GM19463 (cell line): ENCODE measurements around the gene PC.

Source experiments
- ATAC-seq: cut with Tn5 transposase; IDR thresholded peaks from one replicate; pipeline ENCODE4 v1.9.1; 2021; ENCODE audit warnings: mild to moderate bottlenecking, moderate library complexity; ENCODE audit not compliant: unreplicated experiment

The PC gene

GRCh38 chr11:66958956-66959274 lies 732 bp upstream of the PC start:
- ATAC-seq = no peak

- no peak for ATAC-seq
Observed at GRCh38 chr11:66957971-66958231, 282 bp downstream of the PC start.

GRCh38 chr11:66956689-66957290 lies 1.4 kb downstream of the PC start:
- ATAC-seq = no peak

GRCh38 chr11:66953081-66953833 lies 4.9 kb downstream of the PC start:
- ATAC-seq = no peak

GRCh38 chr11:66951927-66952337 lies 6.3 kb downstream of the PC start:
- no peak for ATAC-seq

- ATAC-seq = no peak
Observed at GRCh38 chr11:66951135-66951534, 7.0 kb downstream of the PC start.

GRCh38 chr11:66950112-66950535 lies 8.1 kb downstream of the PC start:
- ATAC-seq = no peak

- no peak for ATAC-seq
Observed at GRCh38 chr11:66938582-66939135, 19.5 kb downstream of the PC start.

GRCh38 chr11:66937193-66937733 lies 20.9 kb downstream of the PC start:
- ATAC-seq = no peak

- ATAC-seq = no peak
Observed at GRCh38 chr11:66936311-66936711, 21.9 kb downstream of the PC start.

- ATAC-seq = no peak
Observed at GRCh38 chr11:66934950-66935779, 23.0 kb downstream of the PC start.

GRCh38 chr11:66933531-66933930 lies 24.7 kb downstream of the PC start:
- no peak for ATAC-seq

GRCh38 chr11:66932543-66932942 lies 25.6 kb downstream of the PC start:
- ATAC-seq = no peak

- ATAC-seq = no peak
Observed at GRCh38 chr11:66929753-66930152, 28.4 kb downstream of the PC start.

GRCh38 chr11:66924272-66924671 lies 33.9 kb downstream of the PC start:
- no peak for ATAC-seq

GRCh38 chr11:66922551-66922950 lies 35.6 kb downstream of the PC start:
- ATAC-seq = no peak

- ATAC-seq = no peak
Observed at GRCh38 chr11:66920978-66921784, 37.0 kb downstream of the PC start.

- ATAC-seq = no peak
Observed at GRCh38 chr11:66919923-66920322, 38.3 kb downstream of the PC start.

- ATAC-seq = no peak
Observed at GRCh38 chr11:66918741-66919140, 39.4 kb downstream of the PC start.

- no peak for ATAC-seq
Observed at GRCh38 chr11:66915866-66916265, 42.3 kb downstream of the PC start.
